ENCODE data around the gene GFOD2.
A peak's percentile ranks its signal among the peaks of the same experiment; 100 is the strongest.

The GFOD2 gene

GRCh38 chr16:67731753-67732095 is 12.6 kb upstream of the GFOD2 start:
- no peak for DNase-seq (ENCODE audit: low spot score)

- no peak for DNase-seq (ENCODE audit: low spot score)
Observed at GRCh38 chr16:67731071-67731752, 12.1 kb upstream of the GFOD2 start.

GRCh38 chr16:67730326-67730725 is 11.2 kb upstream of the GFOD2 start:
- no peak for DNase-seq (ENCODE audit: low spot score)

- DNase-seq (ENCODE audit: low spot score): no peak
Observed at GRCh38 chr16:67729636-67730248, 10.6 kb upstream of the GFOD2 start.

GRCh38 chr16:67727521-67728485 is 8.7 kb upstream of the GFOD2 start:
- DNase-seq (ENCODE audit: low spot score): no peak

GRCh38 chr16:67726106-67727034 is 7.3 kb upstream of the GFOD2 start:
- DNase-seq (ENCODE audit: low spot score): no peak

- no peak for DNase-seq (ENCODE audit: low spot score)
Observed at GRCh38 chr16:67723911-67724305, 4.8 kb upstream of the GFOD2 start.

GRCh38 chr16:67723151-67723910 is 4.2 kb upstream of the GFOD2 start:
- no peak for DNase-seq (ENCODE audit: low spot score)

- no peak for DNase-seq (ENCODE audit: low spot score)
Observed at GRCh38 chr16:67720236-67720635, 1.1 kb upstream of the GFOD2 start.

- DNase-seq (ENCODE audit: low spot score): no peak
Observed at GRCh38 chr16:67719778-67720144, 645 bp upstream of the GFOD2 start.

- DNase-seq (ENCODE audit: low spot score): no peak
Observed at GRCh38 chr16:67718668-67719047, 458 bp downstream of the GFOD2 start.

GRCh38 chr16:67716097-67716496 is 3.0 kb downstream of the GFOD2 start:
- DNase-seq (ENCODE audit: low spot score): no peak

- DNase-seq (ENCODE audit: low spot score): no peak
Observed at GRCh38 chr16:67714522-67714921, 4.6 kb downstream of the GFOD2 start.

- no peak for DNase-seq (ENCODE audit: low spot score)
Observed at GRCh38 chr16:67713647-67714273, 5.4 kb downstream of the GFOD2 start.

- DNase-seq (ENCODE audit: low spot score): no peak
Observed at GRCh38 chr16:67710607-67711006, 8.5 kb downstream of the GFOD2 start.

- DNase-seq (ENCODE audit: low spot score): no peak
Observed at GRCh38 chr16:67709050-67709449, 10.1 kb downstream of the GFOD2 start.

GRCh38 chr16:67708368-67708771 is 10.7 kb downstream of the GFOD2 start:
- DNase-seq (ENCODE audit: low spot score): no peak

- no peak for DNase-seq (ENCODE audit: low spot score)
Observed at GRCh38 chr16:67707790-67708189, 11.3 kb downstream of the GFOD2 start.

- DNase-seq (ENCODE audit: low spot score): no peak
Observed at GRCh38 chr16:67707210-67707609, 11.9 kb downstream of the GFOD2 start.

- no peak for DNase-seq (ENCODE audit: low spot score)
Observed at GRCh38 chr16:67704110-67704509, 15.0 kb downstream of the GFOD2 start.

GRCh38 chr16:67703626-67704025 is 15.5 kb downstream of the GFOD2 start:
- DNase-seq (ENCODE audit: low spot score): peak; percentile 13

Data from CD4-positive, alpha-beta T cell treated with Interleukin-6 at 100 ng/mL for 8 hours (primary cell).